ENCODE measurements around the gene RNF145.
"Not testable (repeated sequence)": the region's sequence is repeated elsewhere in the genome, so short reads cannot be mapped to it uniquely, and the experiment has no call there.

The RNF145 gene

DNA sequence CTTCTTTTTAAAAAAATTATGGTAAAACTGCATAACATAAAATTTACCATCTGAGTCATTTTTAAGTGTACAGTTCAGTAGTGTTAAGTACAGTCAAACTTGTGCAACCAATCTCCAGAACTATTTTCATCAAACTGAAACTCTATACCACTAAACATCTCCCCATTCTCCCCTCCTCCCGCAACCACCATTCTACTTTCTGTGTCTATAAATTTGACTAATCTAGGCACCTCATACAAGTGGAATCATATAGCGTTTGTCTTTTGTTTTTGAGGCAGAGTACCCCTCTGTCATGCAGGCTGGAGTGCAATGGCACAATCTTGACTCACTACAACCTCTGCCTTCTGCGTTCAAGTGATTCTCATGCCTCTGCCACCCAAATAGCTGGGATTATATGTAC is 85.7 kb downstream of the RNF145 start:
- Histone ChIP-seq H3K36me3 (ENCODE audit: insufficient read depth, insufficient read length, low read length) (no peaks in the 10 kb centered on the region), H3K27me3 (ENCODE audit: insufficient read depth, insufficient read length) (no peaks in the 10 kb centered on the region), H3K9me3 (ENCODE audit: insufficient read depth, low read length) (no peaks in the 10 kb centered on the region; the same call in 1 of the 2 replicates), H3K4me1 (ENCODE audit: insufficient read depth, insufficient read length) (no peaks in the 10 kb centered on the region), H3K4me3 (ENCODE audit: insufficient read length, low read depth) (no peak overlapping the region), H3K9ac (ENCODE audit: insufficient read length, low read depth) (no peak overlapping the region)
- no peak for DNase-seq (ENCODE audit: low read depth, low spot score)
- TF ChIP-seq SUZ12 (IDR thresholded peaks at IDR 0.05; ENCODE audit: extremely low read depth, insufficient read depth, insufficient read length) (no peak), ZNF274 (IDR thresholded peaks at IDR 0.05; ENCODE audit: low read depth, low read length) (no peak), YY1 (IDR thresholded peaks at IDR 0.05; ENCODE audit: insufficient read depth, insufficient read length) (no peak)

DNA sequence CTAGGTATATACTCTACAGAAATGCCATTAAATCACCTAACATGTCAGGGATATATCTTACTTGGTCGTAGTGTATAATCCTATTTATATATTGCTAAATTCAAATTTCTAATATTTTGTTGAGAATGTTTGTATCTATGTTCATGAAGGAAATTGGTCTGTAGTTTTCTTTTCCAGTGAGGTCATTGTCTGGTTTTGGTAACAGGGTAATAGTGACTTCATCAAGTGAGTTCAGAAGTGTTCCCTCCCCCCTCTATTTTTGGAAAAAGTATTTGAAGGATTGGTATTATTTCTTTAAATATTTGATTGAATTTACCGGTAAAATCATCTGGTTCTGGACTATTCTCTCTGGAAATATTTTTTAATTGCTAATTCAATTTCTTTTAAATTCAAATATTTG is 86.2 kb downstream of the RNF145 start:
- no peak overlapping the region for H3K9ac ChIP-seq (ENCODE audit: insufficient read length, low read depth)
- no peak overlapping the region for H3K4me3 ChIP-seq (ENCODE audit: insufficient read length, low read depth)
- H3K27me3 ChIP-seq (ENCODE audit: insufficient read depth, insufficient read length) = no peaks in the 10 kb centered on the region
- no peaks in the 10 kb centered on the region for H3K4me1 ChIP-seq (ENCODE audit: insufficient read depth, insufficient read length)
- no peak for DNase-seq (ENCODE audit: low read depth, low spot score)
- TF ChIP-seq ZNF274 (IDR thresholded peaks at IDR 0.05; ENCODE audit: low read depth, low read length) (no peak), SUZ12 (IDR thresholded peaks at IDR 0.05; ENCODE audit: extremely low read depth, insufficient read depth, insufficient read length) (no peak), YY1 (IDR thresholded peaks at IDR 0.05; ENCODE audit: insufficient read depth, insufficient read length) (no peak)
- no peaks in the 10 kb centered on the region; the same call in 1 of the 2 replicates for H3K9me3 ChIP-seq (ENCODE audit: insufficient read depth, low read length)
- H3K36me3 ChIP-seq (ENCODE audit: insufficient read depth, insufficient read length, low read length) = no peaks in the 10 kb centered on the region

DNA sequence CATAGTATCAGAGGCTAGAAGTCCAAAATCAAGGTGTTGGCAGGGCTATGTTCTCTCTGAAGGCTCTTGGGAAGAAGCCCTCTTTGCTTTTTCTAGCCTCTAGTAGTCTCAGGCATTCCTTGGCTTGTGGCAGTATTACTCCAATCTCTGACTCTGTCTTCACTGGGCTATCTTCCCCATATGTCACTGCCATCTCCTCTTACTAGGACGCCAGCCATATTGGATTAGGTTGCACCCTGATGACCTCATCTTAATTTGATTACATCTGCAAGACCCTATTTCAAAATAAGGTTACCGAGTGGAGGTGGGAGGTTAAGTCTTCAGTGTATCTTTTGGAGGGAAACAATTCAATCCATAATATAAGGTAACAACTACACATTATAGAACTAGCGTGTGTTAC is 88.3 kb downstream of the RNF145 start:
- Histone ChIP-seq H3K4me3 (ENCODE audit: insufficient read length, low read depth) (no peak overlapping the region), H3K9me3 (ENCODE audit: insufficient read depth, low read length) (no peaks in the 10 kb centered on the region; the same call in 1 of the 2 replicates), H3K4me1 (ENCODE audit: insufficient read depth, insufficient read length) (no peaks in the 10 kb centered on the region), H3K9ac (ENCODE audit: insufficient read length, low read depth) (no peak overlapping the region), H3K36me3 (ENCODE audit: insufficient read depth, insufficient read length, low read length) (no peaks in the 10 kb centered on the region), H3K27me3 (ENCODE audit: insufficient read depth, insufficient read length) (no peaks in the 10 kb centered on the region)
- TF ChIP-seq ZNF274 (IDR thresholded peaks at IDR 0.05; ENCODE audit: low read depth, low read length) (no peak), YY1 (IDR thresholded peaks at IDR 0.05; ENCODE audit: insufficient read depth, insufficient read length) (no peak), SUZ12 (IDR thresholded peaks at IDR 0.05; ENCODE audit: extremely low read depth, insufficient read depth, insufficient read length) (no peak)
- no peak for DNase-seq (ENCODE audit: low read depth, low spot score)

DNA sequence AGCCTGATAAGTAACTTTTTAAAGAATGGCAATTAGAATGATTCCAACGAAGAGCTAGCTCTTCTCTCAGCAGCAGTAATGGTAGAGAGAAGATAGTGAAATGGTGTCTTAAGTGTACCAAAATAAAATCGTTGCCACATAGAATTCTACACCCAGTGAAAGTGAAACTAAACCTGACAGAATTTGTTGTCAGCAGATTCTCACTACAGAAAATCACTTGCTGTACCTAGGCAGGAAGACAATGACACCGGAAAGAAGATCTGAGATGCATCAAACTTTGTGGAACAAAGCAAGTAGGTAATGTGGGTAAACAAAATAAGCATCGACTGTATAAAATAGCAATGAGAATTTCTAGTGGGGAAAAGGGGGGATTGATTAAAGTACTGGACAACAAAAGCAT is 88.9 kb downstream of the RNF145 start:
- TF ChIP-seq ZNF274 (IDR thresholded peaks at IDR 0.05; ENCODE audit: low read depth, low read length) = no peak
- TF ChIP-seq SUZ12 (IDR thresholded peaks at IDR 0.05; ENCODE audit: extremely low read depth, insufficient read depth, insufficient read length) = no peak
- TF ChIP-seq YY1 (IDR thresholded peaks at IDR 0.05; ENCODE audit: insufficient read depth, insufficient read length) = no peak
- H3K9me3 ChIP-seq (ENCODE audit: insufficient read depth, low read length) = no peaks in the 10 kb centered on the region; the same call in 1 of the 2 replicates
- no peaks in the 10 kb centered on the region for H3K36me3 ChIP-seq (ENCODE audit: insufficient read depth, insufficient read length, low read length)
- DNase-seq (ENCODE audit: low read depth, low spot score) = no peak
- no peak overlapping the region for H3K9ac ChIP-seq (ENCODE audit: insufficient read length, low read depth)
- no peaks in the 10 kb centered on the region for H3K27me3 ChIP-seq (ENCODE audit: insufficient read depth, insufficient read length)
- no peaks in the 10 kb centered on the region for H3K4me1 ChIP-seq (ENCODE audit: insufficient read depth, insufficient read length)
- H3K4me3 ChIP-seq (ENCODE audit: insufficient read length, low read depth) = no peak overlapping the region

DNA sequence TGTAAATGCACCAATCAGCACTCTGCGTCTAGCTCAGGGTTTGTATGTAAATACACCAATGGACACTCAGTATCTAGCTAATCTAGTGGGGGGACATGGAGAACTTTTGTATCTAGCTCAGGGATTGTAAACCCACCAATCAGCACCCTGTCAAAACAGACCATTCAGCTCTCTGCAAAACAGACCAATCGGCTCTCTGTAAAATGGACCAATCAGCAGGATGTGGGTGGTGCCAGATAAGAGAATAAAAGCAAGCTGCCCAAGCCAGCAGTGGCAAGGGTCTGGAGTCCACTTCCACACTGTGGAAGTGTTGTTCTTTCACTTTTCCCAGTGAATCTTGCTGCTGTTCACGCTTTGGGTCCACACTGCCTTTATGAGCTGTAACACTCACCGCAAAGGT is 89.5 kb downstream of the RNF145 start:
- not testable (repeated sequence) for H3K4me1 ChIP-seq (ENCODE audit: insufficient read depth, insufficient read length); DNase-seq (ENCODE audit: low read depth, low spot score); H3K9ac ChIP-seq (ENCODE audit: insufficient read length, low read depth); H3K9me3 ChIP-seq (ENCODE audit: insufficient read depth, low read length); H3K36me3 ChIP-seq (ENCODE audit: insufficient read depth, insufficient read length, low read length); H3K27me3 ChIP-seq (ENCODE audit: insufficient read depth, insufficient read length); H3K4me3 ChIP-seq (ENCODE audit: insufficient read length, low read depth)

DNA sequence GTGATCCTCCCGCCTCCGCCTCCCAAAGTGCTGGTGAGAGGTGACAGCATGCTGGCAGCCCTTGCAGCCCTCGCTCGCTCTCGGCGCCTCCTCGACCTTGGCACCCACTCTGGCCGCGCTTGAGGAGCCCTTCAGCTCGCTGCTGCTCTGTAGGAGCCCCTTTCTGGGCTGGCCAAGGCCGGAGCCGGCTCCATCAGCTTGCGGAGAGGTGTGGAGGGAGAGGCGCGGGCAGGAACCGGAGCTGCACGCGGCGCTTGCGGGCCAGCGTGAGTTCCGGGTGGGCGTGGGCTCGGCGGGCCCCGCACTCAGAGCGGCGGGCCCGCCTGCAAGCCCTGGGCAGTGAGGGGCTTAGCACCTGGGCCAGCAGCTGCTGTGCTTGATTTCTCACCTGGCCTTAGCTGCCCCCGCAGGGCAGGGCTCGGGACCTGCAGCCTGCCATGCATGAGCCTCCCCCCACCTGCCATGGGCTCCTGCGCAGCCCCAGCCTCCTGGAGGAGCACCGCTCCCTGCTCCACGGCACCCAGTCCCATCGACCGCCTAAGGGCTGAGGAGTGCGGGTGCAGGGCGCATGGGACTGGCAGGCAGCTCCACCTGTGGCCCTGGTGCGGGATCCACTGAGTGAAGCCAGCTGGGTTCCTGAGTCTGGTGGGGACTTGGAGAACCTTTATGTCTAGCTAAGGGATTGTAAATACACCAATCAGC is 90.2 kb downstream of the RNF145 start:
- not testable (repeated sequence) for DNase-seq (ENCODE audit: low read depth, low spot score); H3K9me3 ChIP-seq (ENCODE audit: insufficient read depth, low read length); H3K36me3 ChIP-seq (ENCODE audit: insufficient read depth, insufficient read length, low read length); H3K27me3 ChIP-seq (ENCODE audit: insufficient read depth, insufficient read length); H3K9ac ChIP-seq (ENCODE audit: insufficient read length, low read depth); H3K4me3 ChIP-seq (ENCODE audit: insufficient read length, low read depth); H3K4me1 ChIP-seq (ENCODE audit: insufficient read depth, insufficient read length)

DNA sequence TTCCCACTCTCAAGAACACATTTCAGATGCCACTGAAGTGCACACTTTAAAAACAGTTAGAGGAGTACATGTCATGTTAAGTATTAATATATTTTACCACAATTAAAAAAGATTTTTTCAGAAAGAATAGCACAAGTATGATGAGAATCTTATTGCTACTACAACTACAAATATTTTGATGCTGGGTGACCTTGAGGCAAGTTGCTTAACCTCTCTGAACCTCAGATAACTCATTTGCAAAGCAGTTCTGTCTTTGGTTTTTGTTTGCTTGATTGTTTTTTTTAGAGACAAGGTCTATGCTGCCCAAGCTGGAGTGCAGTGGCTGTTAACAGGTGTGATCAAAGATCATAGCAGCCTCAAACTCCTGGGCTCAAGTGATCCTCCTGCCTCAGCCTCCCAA is 95.9 kb downstream of the RNF145 start:
- Histone ChIP-seq H3K9me3 (ENCODE audit: insufficient read depth, low read length) (no peaks in the 10 kb centered on the region), H3K4me1 (ENCODE audit: insufficient read depth, insufficient read length) (no peaks in the 10 kb centered on the region), H3K36me3 (ENCODE audit: insufficient read depth, insufficient read length, low read length) (no peaks in the 10 kb centered on the region), H3K9ac (ENCODE audit: insufficient read length, low read depth) (no peak overlapping the region), H3K27me3 (ENCODE audit: insufficient read depth, insufficient read length) (no peaks in the 10 kb centered on the region), H3K4me3 (ENCODE audit: insufficient read length, low read depth) (no peak overlapping the region)
- DNase-seq (ENCODE audit: low read depth, low spot score) = no peak
- no peak for TF ChIP-seq ZNF274 (IDR thresholded peaks at IDR 0.05; ENCODE audit: low read depth, low read length)
- TF ChIP-seq YY1 (IDR thresholded peaks at IDR 0.05; ENCODE audit: insufficient read depth, insufficient read length) = no peak
- TF ChIP-seq SUZ12 (IDR thresholded peaks at IDR 0.05; ENCODE audit: extremely low read depth, insufficient read depth, insufficient read length) = no peak

DNA sequence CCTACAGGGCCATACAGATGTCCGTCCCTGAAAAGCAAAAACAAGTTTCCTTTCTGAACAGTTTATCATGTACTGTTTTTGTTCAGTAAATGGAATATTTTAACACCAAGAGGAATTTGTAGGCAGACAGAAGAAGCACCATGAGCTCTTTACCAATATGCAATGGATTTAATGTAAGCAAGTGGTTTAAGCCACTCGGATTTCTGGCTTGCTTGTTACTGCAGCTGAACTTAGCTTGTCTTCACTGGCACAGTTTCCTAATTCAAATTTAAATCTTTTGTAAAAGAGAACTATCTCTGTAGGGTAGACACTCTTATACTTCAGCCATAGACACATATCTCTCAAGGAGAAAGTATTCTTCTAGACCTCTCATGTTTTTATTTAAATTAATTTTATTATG is 96.9 kb downstream of the RNF145 start:
- H3K9ac ChIP-seq (ENCODE audit: insufficient read length, low read depth) = no peak overlapping the region
- DNase-seq (ENCODE audit: low read depth, low spot score) = no peak
- no peaks in the 10 kb centered on the region for H3K27me3 ChIP-seq (ENCODE audit: insufficient read depth, insufficient read length)
- no peaks in the 10 kb centered on the region for H3K4me1 ChIP-seq (ENCODE audit: insufficient read depth, insufficient read length)
- H3K4me3 ChIP-seq (ENCODE audit: insufficient read length, low read depth) = no peak overlapping the region
- H3K9me3 ChIP-seq (ENCODE audit: insufficient read depth, low read length) = no peaks in the 10 kb centered on the region
- TF ChIP-seq SUZ12 (IDR thresholded peaks at IDR 0.05; ENCODE audit: extremely low read depth, insufficient read depth, insufficient read length) (no peak), YY1 (IDR thresholded peaks at IDR 0.05; ENCODE audit: insufficient read depth, insufficient read length) (no peak), ZNF274 (IDR thresholded peaks at IDR 0.05; ENCODE audit: low read depth, low read length) (no peak)
- H3K36me3 ChIP-seq (ENCODE audit: insufficient read depth, insufficient read length, low read length) = no peaks in the 10 kb centered on the region

All from NT2/D1 (cell line).